T-helper 1 cell treated with Interleukin-12 subunit alpha and Interleukin-12 subunit beta and Interleukin-4 antibody, amounts not matched to agents 30 ng/mL and 1 ng/mL, for 36 hours (primary cell): ENCODE measurements around the gene VEPH1. TPM values are rescaled to one million over a fixed set of nuclear protein-coding genes. Genes with fewer than 3 reads are reported as not detected.

Source experiments
- intact Hi-C: fragments of 100-400 bp; cut with micrococcal nuclease; formaldehyde crosslinking; loops from one replicate; pipeline ENCODE4 v1.15.1; 2024
- total RNA-seq: library from RNA; stranded (reverse); gene quantifications from 2 replicates; pipeline ENCODE4 v1.2.3, GENCODE V29; 2022

The VEPH1 gene
- not detected in 2 replicates for total RNA-seq

- intact Hi-C loops = no loop called here
These were observed at the start of gene VEPH1 for GRCh38 chr3:157502916-157503595. TSS of gene VEPH1 (minus strand) at chr3:157503416. CDS start at chr3:157495349, 8,067 bp downstream.

DNA sequence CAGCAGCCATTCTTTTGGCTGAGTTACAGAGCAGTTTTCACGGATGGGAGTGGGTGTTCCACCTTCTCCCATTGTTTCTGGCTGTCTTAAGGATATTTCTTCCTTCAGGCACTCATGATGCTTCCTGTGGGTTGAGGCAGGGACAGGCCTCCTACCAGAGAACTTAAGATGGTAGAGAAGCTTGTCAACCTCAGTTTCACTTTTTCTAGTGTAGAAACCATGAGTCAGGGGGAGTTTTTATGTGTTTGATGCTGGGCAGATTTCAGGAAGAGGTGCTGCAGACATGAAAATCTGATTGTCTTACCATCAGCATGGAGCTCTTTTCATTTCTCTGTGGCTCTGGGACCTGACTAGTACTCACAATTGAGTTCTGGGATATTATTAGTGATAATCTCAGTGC lies 48.7 kb upstream of the VEPH1 start:
- intact Hi-C loops = no loop called here

DNA sequence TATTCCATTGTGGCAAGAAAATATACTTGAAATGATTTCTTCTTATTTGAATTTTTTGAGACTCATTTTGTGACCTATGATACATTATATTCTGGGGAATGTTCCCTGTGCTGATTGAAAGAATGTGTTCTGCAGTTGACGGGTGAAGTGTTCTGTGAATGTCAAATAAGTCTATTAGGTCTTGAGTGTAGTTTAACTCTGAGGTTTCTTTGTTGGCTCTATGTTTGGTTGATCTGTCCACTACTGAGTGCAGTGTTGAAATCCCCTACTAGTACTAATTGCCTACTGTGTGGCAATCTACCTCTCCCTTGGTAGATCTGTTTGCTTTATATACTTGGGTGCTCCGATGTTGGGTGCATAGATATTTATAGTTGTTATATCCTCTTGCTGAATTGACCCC lies 46.3 kb upstream of the VEPH1 start:
- intact Hi-C loops = no loop called here

- intact Hi-C loops = no loop called here
These were observed 41.4 kb upstream of the VEPH1 start for GRCh38 chr3:157544501-157545130.

DNA sequence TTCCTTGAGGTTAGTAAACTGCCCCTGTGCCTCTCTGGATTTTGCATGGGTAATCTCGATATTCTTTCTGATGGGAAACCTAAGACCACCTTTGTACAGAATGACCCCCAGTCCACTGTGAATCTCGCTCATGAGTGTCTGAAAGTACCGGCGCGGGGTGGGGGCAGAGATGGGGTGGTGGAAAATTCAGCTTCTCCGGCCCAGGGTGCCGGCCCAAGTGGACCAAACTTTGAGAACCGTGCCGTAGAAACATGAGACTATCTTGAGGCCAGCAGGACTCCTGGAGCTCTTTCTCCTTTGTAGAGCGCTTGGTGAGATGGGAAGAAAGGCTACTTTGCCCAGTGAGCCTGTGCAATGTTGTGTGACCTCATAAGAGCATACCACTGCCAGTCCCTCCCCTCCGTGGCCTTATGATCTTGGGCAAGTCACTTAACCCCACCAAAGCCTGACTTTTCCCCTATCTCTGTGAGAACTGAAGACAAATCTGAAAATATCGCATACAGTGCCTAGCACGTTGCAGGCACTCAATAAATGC lies 40.4 kb upstream of the VEPH1 start:
- intact Hi-C loops = no loop called here

GRCh38 chr3:157542711-157543500 lies 39.7 kb upstream of the VEPH1 start:
- intact Hi-C loops = no loop called here

DNA sequence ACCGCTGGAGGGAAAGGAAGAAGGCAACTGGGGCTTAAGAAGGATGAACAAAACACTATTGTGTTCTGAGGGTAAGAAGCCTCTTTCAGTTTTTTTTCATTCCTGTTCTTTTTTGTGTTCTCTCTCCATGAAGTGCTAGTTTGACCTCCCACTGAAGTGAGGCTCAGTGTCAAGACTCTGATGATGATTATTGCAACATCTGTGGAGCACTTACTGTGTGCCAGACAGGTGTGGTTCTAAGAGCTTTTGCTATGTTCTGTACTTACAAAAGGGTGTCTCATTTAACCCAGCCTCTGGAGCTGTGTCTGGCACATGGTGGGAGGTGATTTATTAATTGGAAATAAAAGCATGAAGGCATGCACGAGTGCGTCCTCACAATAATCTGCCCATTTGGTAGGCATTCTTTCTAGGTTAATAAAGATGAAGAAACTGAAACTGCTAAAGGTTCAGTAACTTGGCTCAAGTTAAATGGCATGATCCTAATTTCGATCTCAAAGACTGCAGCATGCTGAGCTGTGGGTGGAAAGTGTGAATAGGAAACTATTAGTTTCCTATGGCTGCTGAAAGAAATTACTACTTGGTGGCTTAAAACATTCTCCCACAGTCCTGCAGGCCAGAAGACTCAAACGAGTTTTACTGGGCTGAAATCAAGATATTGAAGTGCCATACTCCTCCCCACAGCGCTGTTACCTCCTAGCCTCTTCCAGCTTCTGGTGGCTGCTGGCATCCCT lies 38.5 kb upstream of the VEPH1 start:
- intact Hi-C loops = no loop called here

GRCh38 chr3:157540656-157541055 lies 37.4 kb upstream of the VEPH1 start:
- intact Hi-C loops = no loop called here

DNA sequence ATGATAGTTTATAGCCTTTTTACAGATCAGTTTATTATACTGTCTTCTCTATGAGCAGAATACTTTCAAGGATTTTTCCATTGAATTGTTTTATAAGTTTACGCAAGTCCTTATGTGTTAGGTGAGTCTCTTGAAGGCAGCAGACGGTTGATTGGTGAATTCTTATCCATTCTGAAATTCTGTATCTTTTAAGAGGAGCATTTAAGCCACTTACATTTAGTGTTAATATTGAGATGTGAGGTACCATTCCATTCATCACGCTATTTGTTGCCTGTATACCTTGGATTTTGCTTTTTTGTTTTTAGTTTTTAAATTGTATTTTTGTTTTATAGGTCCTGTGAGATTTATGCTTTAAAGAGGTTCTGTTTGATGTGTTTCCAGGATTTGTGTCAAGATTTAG lies 32.5 kb upstream of the VEPH1 start:
- intact Hi-C loops = no loop called here

- intact Hi-C loops = no loop called here
These were observed 31.5 kb upstream of the VEPH1 start for GRCh38 chr3:157534725-157535161.

- intact Hi-C loops = no loop called here
These were observed 30.3 kb upstream of the VEPH1 start for GRCh38 chr3:157533298-157534070.

GRCh38 chr3:157532529-157533297 lies 29.5 kb upstream of the VEPH1 start:
- intact Hi-C loops = loop anchor here (1.0 kb wide), 2 partner anchors 40 to 902 kb away; no protein-coding TSS in a partner anchor

- intact Hi-C loops = loop anchor here (1.0 kb wide), 2 partner anchors 41 to 903 kb away; no protein-coding TSS in a partner anchor
These were observed 28.6 kb upstream of the VEPH1 start for GRCh38 chr3:157531771-157532170.

- intact Hi-C loops = no loop called here
These were observed 28.1 kb upstream of the VEPH1 start for GRCh38 chr3:157531301-157531660.

GRCh38 chr3:157530637-157531300 lies 27.6 kb upstream of the VEPH1 start:
- intact Hi-C loops = no loop called here

DNA sequence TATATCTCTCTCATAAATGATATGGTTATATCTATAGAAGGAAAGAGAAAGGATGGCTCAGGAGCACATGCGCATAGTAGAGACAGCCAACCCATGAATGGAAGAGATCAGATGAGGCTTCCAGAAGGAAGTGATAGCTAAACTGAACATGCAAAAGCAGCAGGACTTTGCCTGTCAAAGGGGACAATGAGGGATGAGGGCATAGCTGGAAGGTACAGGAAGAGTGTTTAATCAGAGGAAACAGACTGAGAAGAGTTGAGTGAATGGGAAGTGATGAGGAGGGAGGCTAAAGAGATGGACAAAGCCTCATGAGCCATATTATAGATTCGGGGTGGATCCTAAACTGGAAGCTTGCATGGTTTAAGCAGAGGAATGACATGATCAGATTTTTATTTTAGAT lies 26.5 kb upstream of the VEPH1 start:
- intact Hi-C loops = no loop called here

- intact Hi-C loops = no loop called here
These were observed 25.9 kb upstream of the VEPH1 start for GRCh38 chr3:157529085-157529484.

- intact Hi-C loops = no loop called here
These were observed 24.1 kb upstream of the VEPH1 start for GRCh38 chr3:157527131-157527881.
